HepG2 (cell line): Measurements from ENCODE around the gene SFR1. TPM values are rescaled to one million over a fixed set of nuclear protein-coding genes. Genes with fewer than 3 reads are reported as not detected.
A peak's percentile ranks its signal among the peaks of the same experiment; 100 is the strongest.

Source experiments
- CEBPB ChIP-seq: IDR thresholded peaks from 2 replicates; pipeline ENCODE4 v1.6.1; 2011; ENCODE audit warnings: low read depth, low read length, improper control_type of control experiment, borderline replicate concordance
- DBP ChIP-seq: sonication (generic); formaldehyde crosslinking; IDR thresholded peaks from 2 replicates; pipeline ENCODE4 v1.4.0; 2020; ENCODE audit warnings: missing genetic modification reagents; ENCODE audit errors: not compliant biosample characterization
- KDM3A ChIP-seq: IDR thresholded peaks from 2 replicates; pipeline ENCODE4 v1.6.1; 2018; ENCODE audit warnings: low read depth, missing compliant biosample characterization
- KDM4B ChIP-seq: sonication (generic); formaldehyde crosslinking; IDR thresholded peaks from 2 replicates; pipeline ENCODE4 v1.4.0; 2020; ENCODE audit warnings: missing genetic modification reagents
- RFX1 ChIP-seq: fragments of 450-650 bp; IDR thresholded peaks from 2 replicates; pipeline ENCODE4 v1.6.1; 2017
- RFXAP ChIP-seq: sonication (generic); formaldehyde crosslinking; IDR thresholded peaks from 2 replicates; pipeline ENCODE4 v1.4.0; 2020; ENCODE audit warnings: missing genetic modification reagents, borderline replicate concordance
- SMAD3 ChIP-seq: sonication (generic); formaldehyde crosslinking; IDR thresholded peaks from 2 replicates; pipeline ENCODE4 v1.4.0; 2020; ENCODE audit warnings: missing genetic modification reagents
- SOX5 ChIP-seq: IDR thresholded peaks from 2 replicates; pipeline ENCODE4 v1.6.1; 2016; ENCODE audit warnings: borderline replicate concordance
- SRSF1 ChIP-seq: fragments of 200-400 bp; formaldehyde crosslinking; optimal IDR thresholded peaks from 2 replicates; pipeline ENCODE3; 2017; ENCODE audit warnings: mild to moderate bottlenecking, low read depth, low read length, moderate library complexity
- TAF1 ChIP-seq: sonication (generic); formaldehyde crosslinking; IDR thresholded peaks from 2 replicates; pipeline ENCODE4 v1.4.0; 2020; ENCODE audit warnings: missing genetic modification reagents
- TGIF2 ChIP-seq: IDR thresholded peaks from 2 replicates; pipeline ENCODE4 v1.6.1; 2016; ENCODE audit warnings: control low read depth, missing compliant biosample characterization
- XRCC5 ChIP-seq: fragments of 200-400 bp; formaldehyde crosslinking; optimal IDR thresholded peaks from 2 replicates; pipeline ENCODE3; 2017; ENCODE audit warnings: mild to moderate bottlenecking, low read length
- ZBTB34 ChIP-seq: sonication (generic); formaldehyde crosslinking; IDR thresholded peaks from 2 replicates; pipeline ENCODE4 v1.8.0; 2022; ENCODE audit warnings: mild to moderate bottlenecking, missing genetic modification reagents
- ZBTB7A ChIP-seq: sonication (generic); formaldehyde crosslinking; IDR thresholded peaks from 2 replicates; pipeline ENCODE4 v1.8.0; 2022; ENCODE audit warnings: mild to moderate bottlenecking, missing genetic modification reagents
- ZNF547 ChIP-seq: sonication (generic); formaldehyde crosslinking; IDR thresholded peaks from 2 replicates; pipeline ENCODE4 v1.5.1; 2020; ENCODE audit warnings: mild to moderate bottlenecking, missing genetic modification reagents
- ZNF646 ChIP-seq: sonication (generic); formaldehyde crosslinking; IDR thresholded peaks from 2 replicates; pipeline ENCODE4 v1.9.0; 2021; ENCODE audit warnings: mild to moderate bottlenecking, missing genetic modification reagents
- polyA plus RNA-seq, 8 experiments: library from polyadenylated mRNA; depleted of rRNA in 3 of 8; stranded (reverse) in 7 of 8; unstranded in 1 of 8; fragments of >200 nt; fragmentation: Illumina TruSeq in 4 of 8; extraction: Trizol in 4 of 8; gene quantifications; 2 replicates each; pipeline versions ENCODE4 v1.2.1 to v1.2.3, GENCODE V29; 2011 to 2016; ENCODE audit warnings: low read depth in 4 of 8, missing spikeins in 1 of 8, mixed read lengths in 1 of 8; ENCODE audit not compliant: insufficient read depth in 1 of 8
- total RNA-seq, 5 experiments: library from RNA; depleted of rRNA; stranded (reverse); fragments of >200 nt; fragmentation: Illumina TruSeq; extraction: Trizol; gene quantifications; 2 replicates each; pipeline ENCODE4 v1.2.3, GENCODE V29; 2016; ENCODE audit warnings: low read depth in 1 of 5
- TF ChIP-seq, protein P1 (sequence below): IDR thresholded peaks from 2 replicates; pipeline ENCODE4 v1.6.1; 2016; ENCODE audit warnings: low read depth

SFR1 gene
- total and polyA plus RNA-seq, 2 of the 13 experiments (the other 11 are each of a cell fraction or from before 2014, with no cell fraction given), result 2.2 to 6.1 TPM

GRCh38 chr10:104120903-104121484, 977 bp upstream of the SFR1 start (continued):
- TF ChIP-seq ZNF646 (CRISPR knock-in tag), result no peak
- no peak for TF ChIP-seq ZNF547 (CRISPR knock-in tag)
- TF ChIP-seq CEBPB, result peak; percentile 77
- peak; percentile 27 for TF ChIP-seq SRSF1
- no peak for TF ChIP-seq KDM4B (CRISPR knock-in tag)
- TF ChIP-seq ZBTB7A, result peak; percentile 34; the same call in 1 of the 2 replicates
- no peak for TF ChIP-seq TAF1 (CRISPR knock-in tag)
- TF ChIP-seq SMAD3 (CRISPR knock-in tag), result 0 out of 2 replicates have a peak, but pooled peaks have one; percentile 44
- TF ChIP-seq SOX5, result no peak
- TF ChIP-seq, protein P1, sequence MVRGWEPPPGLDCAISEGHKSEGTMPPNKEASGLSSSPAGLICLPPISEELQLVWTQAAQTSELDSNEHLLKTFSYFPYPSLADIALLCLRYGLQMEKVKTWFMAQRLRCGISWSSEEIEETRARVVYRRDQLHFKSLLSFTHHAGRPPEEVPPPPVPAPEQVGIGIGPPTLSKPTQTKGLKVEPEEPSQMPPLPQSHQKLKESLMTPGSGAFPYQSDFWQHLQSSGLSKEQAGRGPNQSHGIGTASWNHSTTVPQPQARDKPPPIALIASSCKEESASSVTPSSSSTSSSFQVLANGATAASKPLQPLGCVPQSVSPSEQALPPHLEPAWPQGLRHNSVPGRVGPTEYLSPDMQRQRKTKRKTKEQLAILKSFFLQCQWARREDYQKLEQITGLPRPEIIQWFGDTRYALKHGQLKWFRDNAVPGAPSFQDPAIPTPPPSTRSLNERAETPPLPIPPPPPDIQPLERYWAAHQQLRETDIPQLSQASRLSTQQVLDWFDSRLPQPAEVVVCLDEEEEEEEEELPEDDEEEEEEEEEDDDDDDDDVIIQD (CRISPR knock-in tag), result peak; percentile 42
- peak; percentile 78 for TF ChIP-seq RFX1
- no peak for TF ChIP-seq ZBTB34 (CRISPR knock-in tag)
- no peak for TF ChIP-seq RFXAP
- no peak for TF ChIP-seq DBP
- TF ChIP-seq XRCC5, result no peak
- TF ChIP-seq KDM3A (CRISPR knock-in tag), result no peak
- peak; percentile 44 for TF ChIP-seq TGIF2 (CRISPR knock-in tag)
